Testis (tissue), 2 donors: ENCODE data around the gene JAK2.

Experiments used
- POLR2A ChIP-seq: fragments of 450-650 bp; IDR thresholded peaks from one replicate; pipeline ENCODE4 v1.6.1; 2017; ENCODE audit warnings: antibody characterized with exemption, mild to moderate bottlenecking, moderate library complexity
- TF ChIP-seq, protein P1 (sequence below), 3 experiments: fragments of 450-650 bp in 2 of 3; fragments of 200-600 bp in 1 of 3; sonication (generic) in 1 of 3; IDR thresholded peaks; one replicate each; pipeline ENCODE4 v1.5.1; 2016 to 2019; ENCODE audit warnings: antibody characterized with exemption in 3 of 3, mild to moderate bottlenecking in 2 of 3, moderate library complexity in 1 of 3

- TF ChIP-seq, protein P1, sequence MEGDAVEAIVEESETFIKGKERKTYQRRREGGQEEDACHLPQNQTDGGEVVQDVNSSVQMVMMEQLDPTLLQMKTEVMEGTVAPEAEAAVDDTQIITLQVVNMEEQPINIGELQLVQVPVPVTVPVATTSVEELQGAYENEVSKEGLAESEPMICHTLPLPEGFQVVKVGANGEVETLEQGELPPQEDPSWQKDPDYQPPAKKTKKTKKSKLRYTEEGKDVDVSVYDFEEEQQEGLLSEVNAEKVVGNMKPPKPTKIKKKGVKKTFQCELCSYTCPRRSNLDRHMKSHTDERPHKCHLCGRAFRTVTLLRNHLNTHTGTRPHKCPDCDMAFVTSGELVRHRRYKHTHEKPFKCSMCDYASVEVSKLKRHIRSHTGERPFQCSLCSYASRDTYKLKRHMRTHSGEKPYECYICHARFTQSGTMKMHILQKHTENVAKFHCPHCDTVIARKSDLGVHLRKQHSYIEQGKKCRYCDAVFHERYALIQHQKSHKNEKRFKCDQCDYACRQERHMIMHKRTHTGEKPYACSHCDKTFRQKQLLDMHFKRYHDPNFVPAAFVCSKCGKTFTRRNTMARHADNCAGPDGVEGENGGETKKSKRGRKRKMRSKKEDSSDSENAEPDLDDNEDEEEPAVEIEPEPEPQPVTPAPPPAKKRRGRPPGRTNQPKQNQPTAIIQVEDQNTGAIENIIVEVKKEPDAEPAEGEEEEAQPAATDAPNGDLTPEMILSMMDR (IDR thresholded peaks at IDR 0.05) = no peak
- TF ChIP-seq POLR2A = no peak
These were observed 17.7 kb downstream of the JAK2 start for GRCh38 chr9:5002811-5003210.
